WERI-Rb-1 (cell line): ENCODE measurements around the gene TRERF1.

ENCODE experiments used
- DNase-seq: peaks from one replicate; pipeline ENCODE4 v3.0.0-alpha.2; 2020
- H3K27ac ChIP-seq: fragments of 250-450 bp; sonication (Bioruptor Pico); 2 replicates; pipeline ENCODE4 v1.5.1; 2020; ENCODE audit warnings: mild to moderate bottlenecking, moderate library complexity
- H3K27me3 ChIP-seq: fragments of 250-450 bp; sonication (Bioruptor Pico); 2 replicates; pipeline ENCODE4 v1.5.1; 2021; ENCODE audit warnings: mild to moderate bottlenecking, low read depth, moderate library complexity; ENCODE audit not compliant: insufficient read depth, severe bottlenecking
- H3K36me3 ChIP-seq: fragments of 250-450 bp; sonication (Bioruptor Pico); 2 replicates; pipeline ENCODE4 v1.5.1; 2020; ENCODE audit warnings: mild to moderate bottlenecking, moderate library complexity
- H3K4me3 ChIP-seq: 2 replicates; pipeline ENCODE4 v1.5.1; 2011; ENCODE audit warnings: low read depth, mild to moderate bottlenecking, control low read depth, low read length
- H3K9me3 ChIP-seq: fragments of 250-450 bp; sonication (Bioruptor Pico); 2 replicates; pipeline ENCODE4 v1.5.1; 2021; ENCODE audit warnings: mild to moderate bottlenecking, moderate library complexity; ENCODE audit not compliant: severe bottlenecking
- CTCF ChIP-seq: IDR thresholded peaks from 2 replicates; pipeline ENCODE4 v1.5.1; 2011; ENCODE audit warnings: low read depth, mild to moderate bottlenecking, control low read depth, inconsistent platforms, low read length

TRERF1 gene

GRCh38 chr6:42318480-42318879, 133.2 kb downstream of the TRERF1 start:
- DNase-seq: no peak
- Histone ChIP-seq H3K27me3 (no peaks in the 10 kb centered on the region), H3K27ac (no peak overlapping the region)

GRCh38 chr6:42316981-42317380, 134.7 kb downstream of the TRERF1 start:
- no peak overlapping the region for H3K27ac ChIP-seq

More at GRCh38 chr6:42318480-42318879, 133.2 kb downstream of the TRERF1 start:
- Histone ChIP-seq H3K4me3 (no peak overlapping the region), H3K9me3 (no peaks in the 10 kb centered on the region), H3K36me3 (no peaks in the 10 kb centered on the region)
- no peak for TF ChIP-seq CTCF

GRCh38 chr6:42315991-42316970, 135.4 kb downstream of the TRERF1 start:
- no peaks in the 10 kb centered on the region for H3K27me3 ChIP-seq
- TF ChIP-seq CTCF: no peak
- no peak overlapping the region for H3K4me3 ChIP-seq
- no peaks in the 10 kb centered on the region for H3K36me3 ChIP-seq
- DNase-seq: peak; percentile 34
- H3K9me3 ChIP-seq: no peaks in the 10 kb centered on the region
- no peak overlapping the region for H3K27ac ChIP-seq

More at GRCh38 chr6:42316981-42317380, 134.7 kb downstream of the TRERF1 start:
- no peak for TF ChIP-seq CTCF
- no peak for DNase-seq
- no peaks in the 10 kb centered on the region for H3K27me3 ChIP-seq
- H3K36me3 ChIP-seq: no peaks in the 10 kb centered on the region
- H3K9me3 ChIP-seq: no peaks in the 10 kb centered on the region
- H3K4me3 ChIP-seq: no peak overlapping the region

GRCh38 chr6:42315259-42315990, 136.3 kb downstream of the TRERF1 start:
- H3K36me3 ChIP-seq: no peaks in the 10 kb centered on the region
- no peak overlapping the region for H3K4me3 ChIP-seq
- no peak for TF ChIP-seq CTCF
- H3K27me3 ChIP-seq: no peaks in the 10 kb centered on the region
- no peaks in the 10 kb centered on the region for H3K9me3 ChIP-seq
- DNase-seq: no peak
- no peak overlapping the region for H3K27ac ChIP-seq

- no peak overlapping the region for H3K27ac ChIP-seq
- no peak for DNase-seq
Observed at GRCh38 chr6:42314571-42315258, 137.0 kb downstream of the TRERF1 start.

More at GRCh38 chr6:42314571-42315258, 137.0 kb downstream of the TRERF1 start:
- TF ChIP-seq CTCF: no peak
- Histone ChIP-seq H3K27me3 (no peaks in the 10 kb centered on the region), H3K9me3 (no peaks in the 10 kb centered on the region), H3K36me3 (no peaks in the 10 kb centered on the region), H3K4me3 (no peak overlapping the region)
